ENCODE measurements around the gene KIF21A. TPM values are rescaled to one million over a fixed set of nuclear protein-coding genes. Genes with fewer than 3 reads are reported as not detected.

Gene KIF21A
- total and polyA plus RNA-seq, 2 of the 13 experiments (the other 11 are each of a cell fraction or from before 2014, with no cell fraction given) = 20.6 to 39.7 TPM

GRCh38 chr12:39442831-39443080 lies 164 bp downstream of the KIF21A start (continued):
- TF ChIP-seq ZNF12 (CRISPR knock-in tag; IDR thresholded peaks at IDR 0.05) (no peak), ZNF546 (CRISPR knock-in tag; conservative IDR thresholded peaks at IDR 0.05) (0 out of 2 replicates have a peak, but pooled peaks have one; percentile 52), NFAT5 (CRISPR knock-in tag; IDR thresholded peaks at IDR 0.05) (no peak; the same call in 1 of the 2 replicates), ZNF335 (CRISPR knock-in tag; IDR thresholded peaks at IDR 0.05) (no peak), ZNF121 (CRISPR knock-in tag; IDR thresholded peaks at IDR 0.05) (0 out of 2 replicates have a peak, but pooled peaks have one; percentile 51), MED8 (CRISPR knock-in tag; IDR thresholded peaks at IDR 0.05; ENCODE audit: insufficient replicate concordance) (no peak), TEF (CRISPR knock-in tag; IDR thresholded peaks at IDR 0.05) (peak; percentile 46; the same call in 1 of the 2 replicates), ZNF598 (CRISPR knock-in tag; IDR thresholded peaks at IDR 0.05; ENCODE audit: borderline replicate concordance) (no peak), HIVEP1 (CRISPR knock-in tag; IDR thresholded peaks at IDR 0.05) (no peak), SAP130 (CRISPR knock-in tag; IDR thresholded peaks at IDR 0.05; ENCODE audit: low read depth) (no peak), TSC22D2 (CRISPR knock-in tag; IDR thresholded peaks at IDR 0.05; ENCODE audit: borderline replicate concordance) (no peak), ZNF713 (CRISPR knock-in tag; IDR thresholded peaks at IDR 0.05) (no peak), ZXDC (CRISPR knock-in tag; IDR thresholded peaks at IDR 0.05) (no peak), ZNF230 (CRISPR knock-in tag; IDR thresholded peaks at IDR 0.05) (no peak), ZBED4 (CRISPR knock-in tag; IDR thresholded peaks at IDR 0.05; ENCODE audit: borderline replicate concordance) (no peak; the same call in 1 of the 2 replicates), NFE2 (CRISPR knock-in tag; IDR thresholded peaks at IDR 0.05) (no peak), EZH2 (conservative IDR thresholded peaks at IDR 0.05; ENCODE audit: low read depth, low read length) (no peak), ARNT (IDR thresholded peaks at IDR 0.05) (no peak)
